K562 (cell line): ENCODE measurements around the gene YTHDC1. TPM values are rescaled to one million over a fixed set of nuclear protein-coding genes. Genes with fewer than 3 reads are reported as not detected.

Experiments used
- ATAC-seq: fragments of 200-7000 bp; cut with Tn5 transposase; 3 replicates; pipeline ENCODE4 v1.9.1; 2020; ENCODE audit warnings: moderate library complexity
- BruUV-seq: library from RNA; stranded (reverse); fragments of 400-500 nt; replicated peaks from 2 replicates; lab custom pipeline; 2021; lab: Mats Ljungman, UMichigan
- CTCF ChIA-PET: fragments of 300-600 bp; formaldehyde crosslinking; extraction: SDS; loops from one replicate; lab custom pipeline; 2021; ENCODE audit warnings: low intra/inter-chr PET ratio; lab: Yijun Ruan, JAX
- POLR2A ChIA-PET: fragments of 300-600, 350-650 bp; sonication (Branson Sonifier 250); formaldehyde crosslinking; extraction: SDS; loops from one replicate; lab custom pipeline; 2021; ENCODE audit warnings: antibody characterized with exemption, inconsistent platforms; lab: Yijun Ruan, JAX
- DNase-seq, 4 experiments: peaks; one replicate each; pipeline versions ENCODE4 v3.0.0 to v3.0.0-alpha.2; 2011 to 2018; ENCODE audit warnings: low spot score in 3 of 4, mixed read lengths in 3 of 4; ENCODE audit errors: extremely low read depth in 1 of 4
- FAIRE-seq: peaks from 2 replicates; lab custom pipeline; 2011; peaks lifted over from hg19 to GRCh38; lab: Jason Lieb, UNC
- H2AFZ ChIP-seq: 2 replicates; pipeline ENCODE4 v1.6.0; 2011; ENCODE audit warnings: low read depth, low read length, control low read depth, inconsistent platforms
- H3K27ac ChIP-seq: fragments of 200-600 bp; 3 replicates; pipeline ENCODE4 v1.8.0; 2011; ENCODE audit warnings: low read depth, mild to moderate bottlenecking, control low read depth, inconsistent platforms, low read length, moderate library complexity, mixed read lengths; ENCODE audit errors: extremely low read depth
- H3K27me3 ChIP-seq, 2 experiments: fragments of 300-600 bp in 1 of 2; 2 replicates in 1 of 2; 3 replicates in 1 of 2; pipeline versions ENCODE4 v1.6.0 to v1.8.0; 2011; ENCODE audit warnings: inconsistent platforms in 2 of 2, low read length in 2 of 2, mild to moderate bottlenecking in 1 of 2, mixed read lengths in 1 of 2, moderate library complexity in 1 of 2; ENCODE audit not compliant: control insufficient read depth in 2 of 2, insufficient read depth in 2 of 2
- H3K36me3 ChIP-seq: fragments of 300-600 bp; 3 replicates; pipeline ENCODE4 v1.8.0; 2011; ENCODE audit warnings: mild to moderate bottlenecking, low read length, inconsistent platforms; ENCODE audit not compliant: control insufficient read depth, insufficient read depth
- H3K4me1 ChIP-seq, 2 experiments: fragments of 200-600 bp in 1 of 2; replicated peaks in 1 of 2; 2 replicates in 1 of 2; 3 replicates in 1 of 2; pipeline versions ENCODE4 v1.5.1 to v1.8.0; 2011; ENCODE audit warnings: inconsistent platforms in 2 of 2, low read length in 2 of 2, mild to moderate bottlenecking in 1 of 2, mixed read lengths in 1 of 2, moderate library complexity in 1 of 2; ENCODE audit not compliant: control insufficient read depth in 2 of 2, insufficient read depth in 2 of 2
- H3K4me2 ChIP-seq: 2 replicates; pipeline ENCODE4 v1.6.1; 2011; ENCODE audit warnings: low read length, control low read depth, inconsistent platforms, mixed read lengths; ENCODE audit not compliant: insufficient read depth
- H3K4me3 ChIP-seq: fragments of 200-600 bp; sonication (generic), shearing (Covaris generic); 2 replicates; pipeline ENCODE4 v1.5.1; 2016; ENCODE audit warnings: control low read depth, inconsistent platforms
- H3K79me2 ChIP-seq: fragments of 200-600 bp; 3 replicates; pipeline ENCODE4 v1.8.0; 2011; ENCODE audit warnings: low read length, inconsistent platforms; ENCODE audit not compliant: control insufficient read depth, insufficient read depth
- H3K9ac ChIP-seq, 2 experiments: 2 replicates each; pipeline versions ENCODE4 v1.6.0 to v1.6.1; 2011; ENCODE audit warnings: low read depth in 2 of 2, low read length in 2 of 2, control low read depth in 1 of 2, inconsistent platforms in 1 of 2, mild to moderate bottlenecking in 1 of 2, mixed read lengths in 1 of 2; ENCODE audit not compliant: insufficient read depth in 1 of 2
- H3K9me1 ChIP-seq: one replicate; pipeline ENCODE4 v1.6.0; 2011; ENCODE audit warnings: inconsistent platforms, mild to moderate bottlenecking, low read length, moderate library complexity; ENCODE audit not compliant: control insufficient read depth, insufficient read depth
- H3K9me3 ChIP-seq: replicated peaks from 2 replicates; pipeline ENCODE4 v1.5.1; 2011; ENCODE audit warnings: low read depth, low read length, inconsistent platforms; ENCODE audit not compliant: control insufficient read depth, insufficient read depth
- H4K20me1 ChIP-seq: replicated peaks from 2 replicates; pipeline ENCODE4 v1.6.1; 2011; ENCODE audit warnings: low read length, inconsistent platforms, mixed read lengths; ENCODE audit not compliant: control insufficient read depth, insufficient read depth
- CREB1 ChIP-seq, 2 experiments: sonication (generic) in 1 of 2; formaldehyde crosslinking in 1 of 2; IDR thresholded peaks; 2 replicates each; pipeline versions ENCODE4 v1.6.1 to v1.8.0; 2012 to 2022; ENCODE audit warnings: inconsistent platforms in 1 of 2, mild to moderate bottlenecking in 1 of 2, missing genetic modification reagents in 1 of 2, moderate library complexity in 1 of 2
- CTBP1 ChIP-seq: fragments of 450-650 bp; IDR thresholded peaks from 2 replicates; pipeline ENCODE4 v1.6.1; 2016; ENCODE audit warnings: borderline replicate concordance
- ELK1 ChIP-seq: sonication (generic); formaldehyde crosslinking; IDR thresholded peaks from 2 replicates; pipeline ENCODE4 v1.8.1; 2022; ENCODE audit warnings: missing genetic modification reagents
- ESRRB ChIP-seq: fragments of 250-450 bp; sonication (Bioruptor Pico); IDR thresholded peaks from 2 replicates; pipeline ENCODE4 v1.5.0; 2020; ENCODE audit warnings: mild to moderate bottlenecking, moderate library complexity, borderline replicate concordance
- HNRNPLL ChIP-seq: fragments of 200-400 bp; formaldehyde crosslinking; IDR thresholded peaks from 2 replicates; pipeline ENCODE4 v1.6.1; 2017; ENCODE audit warnings: low read length, low read depth, mild to moderate bottlenecking; ENCODE audit not compliant: poor library complexity, severe bottlenecking
- KAT8 ChIP-seq: fragments of 450-650 bp; IDR thresholded peaks from 2 replicates; pipeline ENCODE4 v1.6.1; 2016; ENCODE audit warnings: low read depth, mild to moderate bottlenecking
- NFXL1 ChIP-seq: fragments of 450-650 bp; formaldehyde crosslinking; IDR thresholded peaks from 2 replicates; pipeline ENCODE4 v1.4.0; 2021; ENCODE audit warnings: mild to moderate bottlenecking
- SNRNP70 ChIP-seq: fragments of 200-400 bp; formaldehyde crosslinking; optimal IDR thresholded peaks from 2 replicates; pipeline ENCODE3; 2017; ENCODE audit warnings: low read depth, low read length
- THAP7 ChIP-seq: fragments of 250-450 bp; sonication (Bioruptor Pico); IDR thresholded peaks from 2 replicates; pipeline ENCODE4 v1.5.0; 2021
- ZNF436 ChIP-seq: fragments of 250-450, 450-650 bp; sonication (Bioruptor Pico); formaldehyde crosslinking; IDR thresholded peaks from 2 replicates; pipeline ENCODE4 v1.7.0; 2020; ENCODE audit warnings: mild to moderate bottlenecking
- ZNF507 ChIP-seq: conservative IDR thresholded peaks from 2 replicates; pipeline ENCODE4 v1.6.1; 2017; ENCODE audit warnings: missing genetic modification characterization, missing compliant biosample characterization
- ZNF79 ChIP-seq: fragments of 250-450 bp; sonication (Bioruptor Pico); IDR thresholded peaks from 2 replicates; pipeline ENCODE4 v1.4.0; 2020; ENCODE audit warnings: low read depth, mild to moderate bottlenecking, moderate library complexity
- WGBS: fragments of 100-300 bp; shearing (Covaris generic); methylation state at CpG from one replicate; pipeline ENCODE4 v1.1.6; 2016; ENCODE audit warnings: low coverage, mixed read lengths; ENCODE audit not compliant: insufficient coverage; ENCODE audit errors: missing lambda C conversion rate; 5-methylcytosine and 5-hydroxymethylcytosine counted together
- in situ Hi-C: fragments of 300-500 bp; cut with MboI; formaldehyde crosslinking; loops from 4 replicates; pipeline ENCODE4 v1.15.0; 2018; ENCODE audit warnings: inconsistent platforms, mixed read lengths
- intact Hi-C: fragments of 100-400 bp; cut with micrococcal nuclease; formaldehyde crosslinking; loops from 2 replicates; pipeline ENCODE4 v1.14.2; 2022
- polyA plus RNA-seq, 8 experiments: library from polyadenylated mRNA; depleted of rRNA in 4 of 8; stranded (reverse) in 5 of 8; unstranded in 3 of 8; fragments of >200 nt; fragmentation: Nextera tagmentation in 2 of 8; fragmentation: Illumina TruSeq in 1 of 8; extraction: Ambion mirVana in 2 of 8; extraction: Trizol in 1 of 8; gene quantifications; 2 replicates each; pipeline versions ENCODE4 v1.2.1 to v1.2.3, GENCODE V29; 2011 to 2014; ENCODE audit warnings: inconsistent platforms in 1 of 8, missing spikeins in 1 of 8
- total RNA-seq, 7 experiments: library from RNA; depleted of rRNA in 6 of 7; stranded (reverse); fragments of >200 nt in 6 of 7; fragmentation: Illumina TruSeq in 2 of 7; extraction: Trizol in 2 of 7; gene quantifications; 2 replicates each; pipeline versions ENCODE4 v1.2.1 to v1.2.3, GENCODE V29; 2011 to 2021; ENCODE audit warnings: low replicate concordance in 1 of 7
- TF ChIP-seq, protein P1 (sequence below): fragments of 150-350 bp; conservative IDR thresholded peaks from 2 replicates; pipeline ENCODE4 v1.6.1; 2014; ENCODE audit warnings: low read length

Gene YTHDC1
- total and polyA plus RNA-seq, 9 of the 15 experiments (the other 6 are each of a cell fraction or from before 2014, with no cell fraction given): 9.8 to 65.4 (median 51.7) TPM

DNA sequence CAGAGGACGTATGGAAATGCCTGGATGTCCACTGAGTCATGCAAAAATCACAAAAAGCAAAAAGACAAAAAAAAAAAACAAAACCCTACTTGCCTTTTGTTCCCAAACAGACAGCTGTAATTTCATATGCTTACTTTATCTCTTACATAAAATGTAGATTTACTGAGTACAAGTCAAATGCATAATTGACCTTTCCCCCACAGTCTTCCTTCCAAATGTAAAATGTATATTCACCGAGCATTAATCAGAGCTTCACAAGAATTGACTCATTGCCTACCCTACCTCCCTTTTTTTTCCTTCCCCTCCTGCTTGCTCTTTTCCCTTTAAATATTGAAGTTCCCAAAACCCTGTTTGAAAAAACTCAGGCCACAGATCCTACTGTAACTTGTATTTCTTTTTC is 71.9 kb downstream of the YTHDC1 start:
- H3K4me2 ChIP-seq: no peak overlapping the region
- peaks cover under 1 to 6% of the 10 kb centered on the region in 2 experiments; a peak in 4 of 5 replicates for H3K4me1 ChIP-seq
- H3K27ac ChIP-seq: no peak overlapping the region
- 19% methylated on average over 2 of the region's 2 CpGs for whole genome bisulfite sequencing
- no peaks in the 10 kb centered on the region for H4K20me1 ChIP-seq
- POLR2A ChIA-PET: no interaction called here
- no peaks in the 10 kb centered on the region for H3K9me3 ChIP-seq
- intact Hi-C loops (no loop called here), in situ Hi-C loops (no loop called here)
- DNase-seq (no peak), FAIRE-seq (no peak), ATAC-seq (no peak)
- TF ChIP-seq SNRNP70 (no peak), THAP7 (CRISPR knock-in tag) (no peak), ZNF507 (no peak), ELK1 (CRISPR knock-in tag) (no peak), ZNF79 (CRISPR knock-in tag) (no peak), KAT8 (no peak), ESRRB (CRISPR knock-in tag) (no peak), CTBP1 (no peak), CREB1 (IDR thresholded peaks at IDR 0.05) (no peak), CREB1 (CRISPR knock-in tag; IDR thresholded peaks at IDR 0.05) (no peak), HNRNPLL (no peak), ZNF436 (no peak), NFXL1 (no peak)
- TF ChIP-seq, protein P1, sequence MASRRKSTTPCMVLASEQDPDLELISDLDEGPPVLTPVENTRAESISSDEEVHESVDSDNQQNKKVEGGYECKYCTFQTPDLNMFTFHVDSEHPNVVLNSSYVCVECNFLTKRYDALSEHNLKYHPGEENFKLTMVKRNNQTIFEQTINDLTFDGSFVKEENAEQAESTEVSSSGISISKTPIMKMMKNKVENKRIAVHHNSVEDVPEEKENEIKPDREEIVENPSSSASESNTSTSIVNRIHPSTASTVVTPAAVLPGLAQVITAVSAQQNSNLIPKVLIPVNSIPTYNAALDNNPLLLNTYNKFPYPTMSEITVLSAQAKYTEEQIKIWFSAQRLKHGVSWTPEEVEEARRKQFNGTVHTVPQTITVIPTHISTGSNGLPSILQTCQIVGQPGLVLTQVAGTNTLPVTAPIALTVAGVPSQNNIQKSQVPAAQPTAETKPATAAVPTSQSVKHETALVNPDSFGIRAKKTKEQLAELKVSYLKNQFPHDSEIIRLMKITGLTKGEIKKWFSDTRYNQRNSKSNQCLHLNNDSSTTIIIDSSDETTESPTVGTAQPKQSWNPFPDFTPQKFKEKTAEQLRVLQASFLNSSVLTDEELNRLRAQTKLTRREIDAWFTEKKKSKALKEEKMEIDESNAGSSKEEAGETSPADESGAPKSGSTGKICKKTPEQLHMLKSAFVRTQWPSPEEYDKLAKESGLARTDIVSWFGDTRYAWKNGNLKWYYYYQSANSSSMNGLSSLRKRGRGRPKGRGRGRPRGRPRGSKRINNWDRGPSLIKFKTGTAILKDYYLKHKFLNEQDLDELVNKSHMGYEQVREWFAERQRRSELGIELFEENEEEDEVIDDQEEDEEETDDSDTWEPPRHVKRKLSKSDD: no peak
- H3K27me3 ChIP-seq: no peaks in the 10 kb centered on the region
- H3K4me3 ChIP-seq: no peak overlapping the region
- CTCF ChIA-PET: no interaction called here
- H3K9me1 ChIP-seq: no peaks in the 10 kb centered on the region
- no peak overlapping the region for H2AFZ ChIP-seq
- no peaks in the 10 kb centered on the region for H3K79me2 ChIP-seq
- no TSS peak for BruUV-seq
- H3K36me3 ChIP-seq: no peaks in the 10 kb centered on the region
- H3K9ac ChIP-seq: no peak overlapping the region
